ENCODE measurements around the gene CTDNEP1.
A peak's percentile ranks its signal among the peaks of the same experiment; 100 is the strongest.

Gene CTDNEP1

GRCh38 chr17:7214300-7215135 is 37.0 kb downstream of the CTDNEP1 start:
- DNase-seq (ENCODE audit: low spot score) = peak; percentile 97

GRCh38 chr17:7213895-7214299 is 37.6 kb downstream of the CTDNEP1 start:
- DNase-seq (ENCODE audit: low spot score) = peak; percentile 67

- DNase-seq (ENCODE audit: low spot score) = no peak
These were observed 39.9 kb downstream of the CTDNEP1 start for GRCh38 chr17:7211491-7212273.

- DNase-seq (ENCODE audit: low spot score) = no peak
These were observed 42.6 kb downstream of the CTDNEP1 start for GRCh38 chr17:7208754-7209460.

- DNase-seq (ENCODE audit: low spot score) = no peak
These were observed 43.4 kb downstream of the CTDNEP1 start for GRCh38 chr17:7208027-7208571.

GRCh38 chr17:7207120-7208001 is 44.2 kb downstream of the CTDNEP1 start:
- no peak for DNase-seq (ENCODE audit: low spot score)

GRCh38 chr17:7205561-7205960 is 46.0 kb downstream of the CTDNEP1 start:
- DNase-seq (ENCODE audit: low spot score) = no peak

GRCh38 chr17:7204828-7205461 is 46.6 kb downstream of the CTDNEP1 start:
- peak; percentile 85 for DNase-seq (ENCODE audit: low spot score)

GRCh38 chr17:7204336-7204735 is 47.2 kb downstream of the CTDNEP1 start:
- no peak for DNase-seq (ENCODE audit: low spot score)

- no peak for DNase-seq (ENCODE audit: low spot score)
These were observed 48.1 kb downstream of the CTDNEP1 start for GRCh38 chr17:7203391-7203790.

GRCh38 chr17:7196651-7197401 is 54.7 kb downstream of the CTDNEP1 start:
- DNase-seq (ENCODE audit: low spot score) = no peak

- DNase-seq (ENCODE audit: low spot score) = no peak
These were observed 55.6 kb downstream of the CTDNEP1 start for GRCh38 chr17:7195971-7196370.

Data from pons (tissue), 1 donor.